Endodermal cell (in vitro differentiated cells): Measurements from ENCODE around the gene MEX3A. TPM values are rescaled to one million over a fixed set of nuclear protein-coding genes. Genes with fewer than 3 reads are reported as not detected.

ENCODE experiments used
- DNase-seq: peaks from one replicate; pipeline ENCODE4 v3.0.0-alpha.2; 2017
- H3K27ac ChIP-seq: 2 replicates; pipeline ENCODE4 v1.5.1; 2013; ENCODE audit warnings: mild to moderate bottlenecking, low read depth, low read length, moderate library complexity
- H3K27me3 ChIP-seq: 2 replicates; pipeline ENCODE4 v1.6.1; 2013; ENCODE audit warnings: mild to moderate bottlenecking, low read length, moderate library complexity; ENCODE audit not compliant: insufficient read depth, control insufficient read depth, poor library complexity, severe bottlenecking
- H3K36me3 ChIP-seq: 2 replicates; pipeline ENCODE4 v1.7.0; 2013; ENCODE audit warnings: mild to moderate bottlenecking, low read length, moderate library complexity; ENCODE audit not compliant: control insufficient read depth, insufficient read depth
- H3K4me1 ChIP-seq: one replicate; pipeline ENCODE4 v1.7.0; 2013; ENCODE audit warnings: low read length; ENCODE audit not compliant: control insufficient read depth, insufficient read depth
- H3K4me3 ChIP-seq: 2 replicates; pipeline ENCODE4 v1.5.1; 2013; ENCODE audit warnings: mild to moderate bottlenecking, low read length, moderate library complexity
- H3K9ac ChIP-seq: 2 replicates; pipeline ENCODE4 v1.6.1; 2013; ENCODE audit warnings: mild to moderate bottlenecking, low read length, moderate library complexity; ENCODE audit not compliant: poor library complexity, severe bottlenecking; ENCODE audit errors: extremely low read depth
- H3K9me3 ChIP-seq: 2 replicates; pipeline ENCODE4 v1.6.1; 2013; ENCODE audit warnings: mild to moderate bottlenecking, low read length, moderate library complexity; ENCODE audit not compliant: control insufficient read depth
- H3K27ac Mint-ChIP-seq: 2 replicates; pipeline ENCODE4 v1.8.0; 2020; ENCODE audit warnings: mixed read lengths
- H3K27me3 Mint-ChIP-seq: 2 replicates; pipeline ENCODE4 v1.8.0; 2021; ENCODE audit warnings: mild to moderate bottlenecking, mixed read lengths; ENCODE audit not compliant: insufficient read depth
- H3K36me3 Mint-ChIP-seq: 2 replicates; pipeline ENCODE4 v1.8.0; 2020; ENCODE audit warnings: low read depth, mixed read lengths
- H3K4me1 Mint-ChIP-seq: 2 replicates; pipeline ENCODE4 v1.8.0; 2020; ENCODE audit warnings: mixed read lengths
- H3K4me3 Mint-ChIP-seq: 2 replicates; pipeline ENCODE4 v1.8.0; 2020; ENCODE audit warnings: mild to moderate bottlenecking, moderate library complexity, mixed read lengths
- H3K9me3 Mint-ChIP-seq: 2 replicates; pipeline ENCODE4 v1.8.0; 2020; ENCODE audit warnings: mild to moderate bottlenecking, mixed read lengths
- CTCF ChIP-seq: fragments of 200-600 bp; sonication (generic); conservative IDR thresholded peaks from 2 replicates; pipeline ENCODE4 v1.5.0; 2021; ENCODE audit warnings: antibody characterized with exemption, mild to moderate bottlenecking
- WGBS, 2 experiments: methylation state at CpG; one replicate each; pipeline versions ENCODE4 v1.1.5 to v1.1.7; 2013; ENCODE audit warnings: missing lambda C conversion rate in 2 of 2, mixed read lengths in 1 of 2; ENCODE audit not compliant: insufficient coverage in 1 of 2, insufficient read length in 1 of 2; 5-methylcytosine and 5-hydroxymethylcytosine counted together
- total RNA-seq, 2 donors: library from RNA; stranded (reverse); fragmentation: NEBNext Ultra II Directional in 1 of 2; extraction: Animal tissue kit (Norgen Biotek cat#: 25700) in 1 of 2; gene quantifications; 2 replicates in 1 of 2; 3 replicates in 1 of 2; pipeline ENCODE4 v1.2.1, GENCODE V29; 2021

MEX3A gene
- total RNA-seq, 2 donors from 2014 or later = 91.8 to 94.3 TPM

DNA sequence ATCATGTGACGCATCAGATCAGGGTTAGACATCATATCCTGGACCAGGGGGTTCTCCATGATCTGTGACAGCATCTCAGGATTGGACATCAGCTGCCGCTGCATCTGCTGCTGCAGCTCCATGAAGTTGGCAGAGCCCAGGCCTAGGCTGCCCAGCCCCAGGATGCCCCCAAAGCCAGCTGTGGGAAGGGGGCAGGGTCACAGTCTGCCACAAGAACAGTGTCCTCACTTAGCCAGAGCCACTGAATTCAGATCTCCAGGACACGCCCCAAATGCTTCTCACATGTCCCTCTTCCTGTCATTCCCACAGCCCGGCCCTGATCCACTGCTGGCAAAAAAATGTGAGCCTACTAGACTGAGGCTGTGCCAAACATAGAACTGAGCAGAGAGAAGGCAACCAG is 31.9 kb downstream of the MEX3A start:
- H3K27me3 Mint-ChIP-seq = no peaks in the 10 kb centered on the region
- Histone ChIP-seq H3K9ac (no peak overlapping the region), H3K4me1 (peaks cover 4% of the 10 kb centered on the region), H3K4me3 (no peak overlapping the region), H3K27ac (no peak overlapping the region), H3K36me3 (peaks cover 51% of the 10 kb centered on the region), H3K9me3 (no peaks in the 10 kb centered on the region), H3K27me3 (no peaks in the 10 kb centered on the region)
- DNase-seq = no peak
- no peak for TF ChIP-seq CTCF
- no peak overlapping the region for H3K27ac Mint-ChIP-seq
- peaks cover 32% of the 10 kb centered on the region for H3K36me3 Mint-ChIP-seq
- H3K9me3 Mint-ChIP-seq = no peaks in the 10 kb centered on the region
- 95 to 97% methylated on average over 3 to 4 of the region's 4 CpGs for WGBS, 2 experiments
- H3K4me3 Mint-ChIP-seq = no peak overlapping the region
- peaks cover 16% of the 10 kb centered on the region for H3K4me1 Mint-ChIP-seq

- Histone ChIP-seq H3K27ac (no peak overlapping the region), H3K4me3 (no peak overlapping the region), H3K9ac (no peak overlapping the region), H3K9me3 (no peaks in the 10 kb centered on the region), H3K27me3 (no peaks in the 10 kb centered on the region), H3K36me3 (peaks cover 64% of the 10 kb centered on the region), H3K4me1 (peaks cover 4% of the 10 kb centered on the region)
- DNase-seq = no peak
- no peak overlapping the region for H3K4me3 Mint-ChIP-seq
- H3K27me3 Mint-ChIP-seq = no peaks in the 10 kb centered on the region
- peaks cover 43% of the 10 kb centered on the region for H3K36me3 Mint-ChIP-seq
- no peak overlapping the region for H3K27ac Mint-ChIP-seq
- 89 to 100% methylated on average over 2 to 3 of the region's 3 CpGs for whole genome bisulfite sequencing, 2 experiments
- no peak for TF ChIP-seq CTCF
- peaks cover 14% of the 10 kb centered on the region for H3K4me1 Mint-ChIP-seq
- no peaks in the 10 kb centered on the region for H3K9me3 Mint-ChIP-seq
Measured at GRCh38 chr1:156048663-156049258, 33.5 kb downstream of the MEX3A start.

- H3K27ac Mint-ChIP-seq = no peak overlapping the region
- H3K27me3 Mint-ChIP-seq = no peaks in the 10 kb centered on the region
- H3K27me3 ChIP-seq = no peaks in the 10 kb centered on the region
- no peaks in the 10 kb centered on the region for H3K9me3 Mint-ChIP-seq
- DNase-seq = no peak
- 93 to 94% methylated on average over 2 to 4 of the region's 4 CpGs for WGBS, 2 experiments
- TF ChIP-seq CTCF = no peak
- peaks cover 70% of the 10 kb centered on the region for H3K36me3 Mint-ChIP-seq
- no peak overlapping the region for H3K27ac ChIP-seq
- no peak overlapping the region for H3K4me3 ChIP-seq
- peaks cover 2% of the 10 kb centered on the region for H3K4me1 Mint-ChIP-seq
- peaks cover 86% of the 10 kb centered on the region for H3K36me3 ChIP-seq
- H3K9ac ChIP-seq = no peak overlapping the region
- no peak overlapping the region for H3K4me3 Mint-ChIP-seq
- H3K4me1 ChIP-seq = peaks cover 5% of the 10 kb centered on the region
- no peaks in the 10 kb centered on the region for H3K9me3 ChIP-seq
Measured at GRCh38 chr1:156045076-156045475, 37.2 kb downstream of the MEX3A start.
